Heart left ventricle (tissue), 13 donors: Measurements from ENCODE around the gene MAGED1.

Source experiments
- CTCF ChIP-seq, 12 donors: fragments of 200-600 bp; sonication (generic) in 4 of 12; IDR thresholded peaks; one replicate each; pipeline versions ENCODE4 v1.5.0 to v1.8.0; 2018 to 2022; ENCODE audit warnings: antibody characterized with exemption in 12 of 12, mild to moderate bottlenecking in 5 of 12
- POLR2A ChIP-seq, 2 donors: fragments of 450-650 bp; IDR thresholded peaks; one replicate each; pipeline ENCODE4 v1.6.1; 2017; ENCODE audit warnings: antibody characterized with exemption in 2 of 2, mild to moderate bottlenecking in 2 of 2, moderate library complexity in 2 of 2
- donor health status: ischemic (EF 13 %, LVEDD 7.1; RV severe dilation, severe dysfunction).
- donor health status: DM: no; HTN: yes; CAD: no.
- donor health status: DM: no; HTN: no; CAD: no.
- donor health status: ischemic (EF 25% LVEDD 6.9; RV normal size, moderate dysfunction).
- donor health status: ischemic (EF 25% LVEDD 5.7; RV mildly dilated, moderate dysfunction).
- donor health status: ischemic (EF 35%, LVEDD 5.7; RV mildly dilated, moderate dysfunction).
- donor health status: nonischemic (EF 11% LVEDD 7.7; RV severe dilation, severe dysfunction).
- donor health status: DM: yes; HTN: yes; CAD: no.
- donor health status: PGD.
- donor health status: ischemic (EF 29% LVEDD 5.4; RV normal size, mild dysfunction).
- donor health status: nonischemic (EF 23%, LVEDD 6.1; RV moderate dilation, normal function).

DNA sequence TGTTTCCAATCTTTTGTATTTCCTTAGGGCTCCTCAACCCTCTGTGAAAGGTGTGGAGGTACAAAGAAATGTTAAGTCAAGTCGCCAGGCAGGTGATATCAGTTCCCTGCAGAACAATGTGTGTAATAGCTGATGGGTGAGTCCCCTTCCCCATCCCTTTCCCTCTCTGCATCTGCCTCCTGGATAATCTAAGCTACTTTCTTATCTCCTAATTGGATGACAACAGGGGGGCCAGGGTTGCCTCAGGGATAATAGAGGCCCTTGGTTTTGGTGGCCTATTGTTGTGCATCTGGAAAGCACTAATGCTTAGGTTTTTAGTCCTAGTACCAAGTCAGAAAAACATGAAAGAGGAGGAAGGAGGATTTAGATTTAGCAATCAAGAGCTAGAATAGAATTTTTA is 29.1 kb downstream of the MAGED1 start:
- no peak for TF ChIP-seq POLR2A (IDR thresholded peaks at IDR 0.05)
- TF ChIP-seq CTCF (IDR thresholded peaks at IDR 0.05): no peak
